ENCODE data around the gene IL17RD.

- TF ChIP-seq RFX5 (IDR thresholded peaks at IDR 0.05; ENCODE audit: low read depth, low read length) (no peak), POLR2A (IDR thresholded peaks at IDR 0.05; ENCODE audit: low read depth, low read length) (no peak), CTCF (conservative IDR thresholded peaks at IDR 0.05; ENCODE audit: low read depth, low read length) (no peak), USF2 (IDR thresholded peaks at IDR 0.05; ENCODE audit: low read depth, low read length) (no peak)
Measured at GRCh38 chr3:57065588-57065987, 99.6 kb downstream of the IL17RD start.
